ENCODE results near the gene ACOT2.
"Not testable (repeated sequence)": the region's sequence is repeated elsewhere in the genome, so short reads cannot be mapped to it uniquely, and the experiment has no call there.

The ACOT2 gene

DNA sequence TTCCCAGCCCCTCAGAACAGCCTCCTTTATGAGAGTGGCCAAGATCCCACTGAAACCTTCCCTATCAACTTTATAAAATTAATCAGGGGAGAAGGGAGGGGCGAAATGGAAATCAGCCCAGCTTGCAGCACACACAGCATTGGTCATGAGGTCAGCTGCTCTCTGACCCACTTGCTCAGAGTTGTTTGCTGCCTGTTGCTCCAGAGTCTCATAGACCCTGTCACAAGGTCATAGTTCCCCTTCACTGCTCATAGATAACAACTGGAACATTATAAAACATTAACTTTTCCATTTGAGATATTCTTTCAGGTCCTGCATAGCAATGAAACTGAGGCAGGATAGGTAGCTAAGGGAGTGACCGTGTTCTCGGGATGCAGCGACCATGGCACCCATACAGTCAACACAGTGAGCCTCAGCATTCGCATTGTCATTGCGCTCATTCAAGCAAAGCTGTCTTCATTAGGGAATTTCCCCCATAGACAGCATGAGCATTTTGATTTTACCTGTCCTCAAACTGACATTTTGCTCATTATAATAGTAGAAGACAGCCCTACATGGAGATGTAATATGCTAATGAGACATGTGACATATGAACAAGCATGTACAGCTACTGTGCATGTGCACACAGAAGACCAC is 19.0 kb upstream of the ACOT2 start:
- WGBS = 93% methylated on average over 3 of the region's 6 CpGs
- not testable (repeated sequence) for H3K9me3 ChIP-seq (ENCODE audit: insufficient read depth, low read depth, low read length); H3K4me3 ChIP-seq (ENCODE audit: low read length); H3K9ac ChIP-seq (ENCODE audit: low read depth, low read length); H3K27ac ChIP-seq (ENCODE audit: low read depth, low read length); H3K4me1 ChIP-seq (ENCODE audit: insufficient read depth, low read length); H3K36me3 ChIP-seq (ENCODE audit: insufficient read depth, low read length); H3K27me3 ChIP-seq (ENCODE audit: insufficient read depth, low read length)

DNA sequence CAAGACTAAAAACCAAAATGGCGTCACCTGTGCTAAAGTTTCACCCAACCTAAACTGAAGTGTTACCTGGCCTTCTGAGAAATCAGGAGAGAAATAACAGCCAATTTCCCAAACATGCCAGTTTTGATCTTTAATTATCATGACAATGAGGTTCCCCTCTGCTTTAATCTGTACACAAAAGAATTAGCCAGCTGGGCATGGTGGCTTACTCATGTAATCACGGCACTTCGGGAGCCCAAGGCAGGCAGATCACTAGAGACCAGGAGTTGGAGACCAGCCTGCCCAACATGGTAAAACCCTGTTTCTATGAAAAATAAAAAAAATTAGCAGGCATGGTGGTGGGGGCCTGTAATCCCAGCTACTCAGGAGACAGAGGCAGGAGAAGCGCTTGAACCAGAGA is 15.2 kb upstream of the ACOT2 start:
- Histone ChIP-seq H3K27me3 (ENCODE audit: insufficient read depth, low read length) (no peaks in the 10 kb centered on the region), H3K4me3 (ENCODE audit: low read length) (no peak overlapping the region), H3K36me3 (ENCODE audit: insufficient read depth, low read length) (no peaks in the 10 kb centered on the region), H3K9me3 (ENCODE audit: insufficient read depth, low read depth, low read length) (no peaks in the 10 kb centered on the region), H3K4me1 (ENCODE audit: insufficient read depth, low read length) (no peaks in the 10 kb centered on the region), H3K9ac (ENCODE audit: low read depth, low read length) (no peak overlapping the region), H3K27ac (ENCODE audit: low read depth, low read length) (no peak overlapping the region)
- 80% methylated on average over 4 of the region's 4 CpGs for WGBS

DNA sequence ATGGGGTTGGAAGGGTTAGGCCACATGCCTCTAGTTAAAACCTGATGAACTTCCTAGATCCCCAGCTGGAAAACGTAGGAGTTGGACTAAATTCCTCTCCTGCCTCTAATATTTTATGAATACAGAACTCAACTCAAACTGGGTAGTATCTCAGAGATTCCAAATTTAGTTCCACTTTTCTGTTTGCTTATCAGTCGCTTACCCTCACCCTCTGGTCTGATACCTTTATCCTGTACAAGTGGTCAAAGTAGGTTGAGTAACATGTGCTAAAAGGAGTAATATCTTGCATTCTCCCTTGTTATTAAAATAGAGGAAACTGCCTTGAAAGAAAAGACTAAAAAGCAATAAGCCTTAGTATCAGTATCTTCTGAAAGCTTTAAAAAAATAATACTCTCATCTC is 11.8 kb upstream of the ACOT2 start:
- H3K4me1 ChIP-seq (ENCODE audit: insufficient read depth, low read length); H3K9ac ChIP-seq (ENCODE audit: low read depth, low read length); H3K4me3 ChIP-seq (ENCODE audit: low read length); H3K9me3 ChIP-seq (ENCODE audit: insufficient read depth, low read depth, low read length); H3K27me3 ChIP-seq (ENCODE audit: insufficient read depth, low read length); H3K27ac ChIP-seq (ENCODE audit: low read depth, low read length); H3K36me3 ChIP-seq (ENCODE audit: insufficient read depth, low read length): not testable (repeated sequence)
- WGBS = 80% methylated on average over 1 of the region's 2 CpGs

DNA sequence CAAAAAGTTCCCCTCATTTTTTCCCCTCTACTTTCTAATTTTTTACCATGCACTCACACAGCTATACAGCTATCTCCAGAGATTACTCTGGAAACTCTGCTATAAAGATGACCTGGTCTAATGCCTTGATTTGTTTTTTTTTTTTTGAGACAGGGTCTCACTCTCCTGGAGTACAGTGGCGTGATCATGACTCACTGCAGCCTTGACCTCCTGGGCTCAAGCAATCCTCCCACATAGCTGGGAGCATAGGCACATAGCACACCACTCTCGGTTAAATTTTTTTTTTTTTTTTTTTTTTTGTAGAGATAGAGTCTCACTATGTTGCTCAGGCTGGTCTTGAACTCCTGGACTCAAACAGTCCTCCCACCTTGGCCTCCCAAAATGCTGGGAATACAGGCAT is 10.8 kb upstream of the ACOT2 start:
- H3K27me3 ChIP-seq (ENCODE audit: insufficient read depth, low read length); H3K36me3 ChIP-seq (ENCODE audit: insufficient read depth, low read length): not testable (repeated sequence)
- WGBS = no CpG with 5 or more reads among the region's 2 CpGs

DNA sequence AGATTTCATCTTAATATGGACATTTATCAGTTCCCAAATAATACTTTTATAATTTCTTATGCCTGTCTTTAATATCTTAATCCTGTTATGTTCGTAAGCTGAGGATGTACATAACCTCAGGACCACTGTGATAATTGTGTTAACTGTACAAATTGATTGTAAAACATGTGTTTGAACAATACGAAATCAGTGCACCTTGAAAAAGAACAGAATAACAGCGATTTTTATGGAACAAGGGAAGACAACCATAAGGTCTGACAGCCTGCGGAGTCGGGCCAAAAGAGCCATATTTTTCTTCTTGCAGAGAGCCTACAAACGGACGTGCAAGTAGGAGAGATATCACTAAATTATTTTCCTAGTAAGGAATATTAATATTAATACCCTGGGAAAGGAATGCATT is 6.8 kb upstream of the ACOT2 start:
- not testable (repeated sequence) for H3K36me3 ChIP-seq (ENCODE audit: insufficient read depth, low read length); H3K9ac ChIP-seq (ENCODE audit: low read depth, low read length); H3K4me3 ChIP-seq (ENCODE audit: low read length); H3K9me3 ChIP-seq (ENCODE audit: insufficient read depth, low read depth, low read length); H3K4me1 ChIP-seq (ENCODE audit: insufficient read depth, low read length); H3K27me3 ChIP-seq (ENCODE audit: insufficient read depth, low read length); H3K27ac ChIP-seq (ENCODE audit: low read depth, low read length)
- WGBS = 95% methylated on average over 7 of the region's 7 CpGs

More for the DNA sequence above, 10.8 kb upstream of the ACOT2 start:
- H3K9me3 ChIP-seq (ENCODE audit: insufficient read depth, low read depth, low read length); H3K27ac ChIP-seq (ENCODE audit: low read depth, low read length); H3K9ac ChIP-seq (ENCODE audit: low read depth, low read length); H3K4me1 ChIP-seq (ENCODE audit: insufficient read depth, low read length); H3K4me3 ChIP-seq (ENCODE audit: low read length): not testable (repeated sequence)

DNA sequence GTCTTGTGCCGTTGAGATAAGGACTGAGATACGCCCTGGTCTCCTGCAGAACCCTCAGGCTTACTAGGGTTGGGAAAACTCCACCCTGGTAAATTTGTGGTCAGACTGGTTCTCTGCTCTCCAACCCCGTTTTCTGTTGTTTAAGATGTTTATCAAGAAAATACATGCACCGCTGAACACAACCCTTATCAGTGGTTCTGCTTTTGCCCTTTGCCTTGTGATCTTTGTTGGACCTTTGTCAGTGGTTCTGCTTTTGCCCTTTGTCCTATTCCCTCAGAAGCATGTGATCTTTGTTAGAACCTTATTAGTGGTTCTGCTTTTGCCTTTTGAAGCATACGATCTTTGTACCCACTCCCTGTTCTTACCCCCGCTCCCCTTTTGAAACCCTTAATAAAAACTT is 6.3 kb upstream of the ACOT2 start:
- H3K27me3 ChIP-seq (ENCODE audit: insufficient read depth, low read length); H3K4me1 ChIP-seq (ENCODE audit: insufficient read depth, low read length); H3K36me3 ChIP-seq (ENCODE audit: insufficient read depth, low read length); H3K9me3 ChIP-seq (ENCODE audit: insufficient read depth, low read depth, low read length); H3K4me3 ChIP-seq (ENCODE audit: low read length); H3K27ac ChIP-seq (ENCODE audit: low read depth, low read length); H3K9ac ChIP-seq (ENCODE audit: low read depth, low read length): not testable (repeated sequence)
- 96% methylated on average over 6 of the region's 6 CpGs for WGBS

DNA sequence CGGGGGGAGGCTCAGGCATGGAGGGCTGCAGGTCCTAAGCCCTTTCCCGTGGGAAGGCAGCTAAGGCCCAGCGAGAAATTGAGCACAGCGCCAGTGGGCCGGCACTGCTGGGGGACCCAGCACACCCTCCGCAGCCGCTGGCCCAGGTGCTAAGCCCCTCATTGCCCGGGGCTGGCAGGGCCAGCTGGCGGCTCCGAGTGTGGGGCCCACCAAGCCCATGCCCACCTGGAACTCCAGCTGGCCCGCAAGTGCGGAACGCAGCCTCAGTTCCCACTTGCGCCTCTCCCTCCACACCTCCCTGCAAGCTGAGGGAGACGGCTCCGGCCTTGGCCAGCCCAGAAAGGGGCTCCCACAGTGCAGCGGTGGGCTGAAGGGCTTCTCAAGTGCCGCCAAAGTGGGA is 2.6 kb upstream of the ACOT2 start:
- not testable (repeated sequence) for H3K9me3 ChIP-seq (ENCODE audit: insufficient read depth, low read depth, low read length); H3K4me3 ChIP-seq (ENCODE audit: low read length); H3K9ac ChIP-seq (ENCODE audit: low read depth, low read length); H3K36me3 ChIP-seq (ENCODE audit: insufficient read depth, low read length); H3K4me1 ChIP-seq (ENCODE audit: insufficient read depth, low read length); H3K27ac ChIP-seq (ENCODE audit: low read depth, low read length)
- peaks cover 22% of the 10 kb centered on the region for H3K27me3 ChIP-seq (ENCODE audit: insufficient read depth, low read length)
- WGBS = 95% methylated on average over 18 of the region's 18 CpGs

DNA sequence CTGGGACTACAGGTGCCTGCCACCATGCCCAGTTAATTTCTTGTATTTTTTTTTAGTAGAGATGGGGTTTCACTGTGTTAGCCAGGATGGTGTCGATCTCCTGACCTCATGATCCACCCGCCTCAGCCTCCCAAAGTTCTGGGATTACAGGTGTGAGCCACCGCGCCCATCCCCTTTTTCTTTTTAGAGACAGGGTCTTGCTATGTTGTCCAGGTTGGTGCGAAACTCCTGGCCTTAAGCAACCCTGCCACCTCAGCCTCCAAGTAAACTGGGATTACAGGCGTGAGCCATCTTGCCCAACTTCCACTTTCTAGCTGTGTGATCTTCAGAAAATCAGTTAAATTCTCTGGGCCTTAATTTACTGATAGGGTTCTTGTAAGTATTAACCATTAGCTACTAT is 2.1 kb upstream of the ACOT2 start:
- H3K4me1 ChIP-seq (ENCODE audit: insufficient read depth, low read length); H3K36me3 ChIP-seq (ENCODE audit: insufficient read depth, low read length); H3K9ac ChIP-seq (ENCODE audit: low read depth, low read length); H3K9me3 ChIP-seq (ENCODE audit: insufficient read depth, low read depth, low read length); H3K27ac ChIP-seq (ENCODE audit: low read depth, low read length); H3K4me3 ChIP-seq (ENCODE audit: low read length): not testable (repeated sequence)
- WGBS = 93% methylated on average over 6 of the region's 6 CpGs
- H3K27me3 ChIP-seq (ENCODE audit: insufficient read depth, low read length) = peaks cover 22% of the 10 kb centered on the region

DNA sequence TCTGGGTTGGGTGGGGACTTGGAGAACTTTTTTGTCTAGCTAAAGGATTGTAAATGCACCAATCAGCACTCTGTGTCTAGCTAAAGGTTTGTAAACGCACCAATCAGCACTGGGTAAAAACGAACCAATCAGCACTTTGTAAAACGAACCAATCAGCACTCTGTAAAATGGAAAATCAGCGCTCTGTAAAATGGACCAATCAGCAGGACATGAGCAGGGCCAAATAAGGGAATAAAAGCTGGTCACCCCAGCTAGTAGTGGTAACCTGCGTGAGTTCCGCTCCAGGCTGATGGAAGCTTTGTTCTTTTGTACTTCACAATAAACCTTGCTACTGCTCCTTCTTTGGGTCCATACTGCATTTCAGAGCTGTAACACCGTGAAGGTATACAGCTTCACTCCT is 1.7 kb upstream of the ACOT2 start:
- peaks cover 5% of the 10 kb centered on the region; the same call in 1 of the 2 replicates for H3K4me1 ChIP-seq (ENCODE audit: insufficient read depth, low read length)
- H3K27ac ChIP-seq (ENCODE audit: low read depth, low read length) = no peak overlapping the region
- H3K4me3 ChIP-seq (ENCODE audit: low read length) = no peak overlapping the region
- peaks cover 22% of the 10 kb centered on the region for H3K27me3 ChIP-seq (ENCODE audit: insufficient read depth, low read length)
- H3K9ac ChIP-seq (ENCODE audit: low read depth, low read length) = no peak overlapping the region
- H3K36me3 ChIP-seq (ENCODE audit: insufficient read depth, low read length) = no peaks in the 10 kb centered on the region
- 95% methylated on average over 7 of the region's 7 CpGs for WGBS
- H3K9me3 ChIP-seq (ENCODE audit: insufficient read depth, low read depth, low read length) = peaks cover 1% of the 10 kb centered on the region; the same call in 1 of the 2 replicates

DNA sequence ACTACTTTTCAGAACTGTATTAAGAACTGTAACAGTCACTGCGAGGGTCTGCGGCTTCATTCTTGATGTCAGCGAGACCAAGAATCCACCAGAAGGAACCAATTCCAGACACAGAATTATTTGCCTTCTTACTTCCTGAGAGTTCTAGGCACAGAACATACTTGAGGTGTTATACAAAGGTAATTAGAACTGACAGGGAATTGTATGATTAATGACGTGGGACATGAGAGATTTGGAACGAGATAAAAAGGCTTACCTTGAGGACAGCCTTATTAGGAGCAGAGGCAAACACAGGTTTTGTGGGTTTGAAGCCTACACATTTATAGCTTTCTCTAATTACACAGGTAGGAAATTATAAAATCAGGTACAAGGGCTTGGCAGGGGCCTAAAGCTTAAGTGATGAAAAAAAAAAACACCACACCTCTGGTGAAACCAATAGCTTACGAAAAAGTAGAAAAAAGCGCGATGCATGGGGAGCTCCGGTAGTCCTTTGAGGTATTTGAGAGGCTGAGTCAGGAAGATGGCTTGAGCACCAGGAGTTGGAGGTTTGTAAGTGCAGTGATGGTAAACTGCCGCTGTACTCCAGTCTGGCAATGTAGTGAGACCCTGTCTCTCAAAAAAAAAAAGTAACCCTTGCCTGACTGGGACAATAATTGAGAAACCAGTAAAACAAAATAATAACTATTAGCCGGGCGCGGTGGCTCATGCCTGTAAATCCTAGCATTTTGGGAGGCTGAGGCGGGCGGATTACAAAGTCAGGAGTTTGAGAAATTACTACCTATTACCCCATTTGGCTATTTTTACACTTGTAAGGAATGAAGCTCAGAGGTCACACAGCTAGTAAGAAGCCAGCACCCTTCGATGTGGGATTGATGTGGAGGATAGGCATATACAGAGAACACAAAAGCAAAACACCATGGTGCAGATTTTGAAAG is 795 bp upstream of the ACOT2 start:
- Histone ChIP-seq H3K36me3 (ENCODE audit: insufficient read depth, low read length) (no peaks in the 10 kb centered on the region), H3K27me3 (ENCODE audit: insufficient read depth, low read length) (peaks cover 22% of the 10 kb centered on the region), H3K9ac (ENCODE audit: low read depth, low read length) (peak overlapping the region; percentile 84; the same call in 1 of the 2 replicates), H3K27ac (ENCODE audit: low read depth, low read length) (no peak overlapping the region), H3K4me1 (ENCODE audit: insufficient read depth, low read length) (peaks cover 5% of the 10 kb centered on the region; the same call in 1 of the 2 replicates), H3K9me3 (ENCODE audit: insufficient read depth, low read depth, low read length) (no peaks in the 10 kb centered on the region), H3K4me3 (ENCODE audit: low read length) (peak overlapping the region; percentile 49)
- 89% methylated on average over 15 of the region's 16 CpGs for WGBS

DNA sequence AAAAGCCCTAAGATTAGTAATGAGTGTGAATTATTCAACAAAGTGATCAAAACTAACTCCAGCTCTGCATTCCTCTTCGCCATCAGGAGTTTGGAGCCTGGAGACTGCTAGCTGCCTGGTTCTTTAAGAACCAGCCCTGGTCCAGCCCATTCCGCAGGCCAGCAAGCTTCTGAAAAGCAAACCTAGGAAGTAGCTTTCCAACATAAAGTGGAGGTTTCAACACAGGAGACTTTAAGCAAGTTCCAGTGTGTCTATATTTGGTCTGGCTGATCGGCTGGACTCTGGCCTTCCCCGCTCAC is 178 bp upstream of the ACOT2 start:
- H3K27ac ChIP-seq (ENCODE audit: low read depth, low read length); H3K9me3 ChIP-seq (ENCODE audit: insufficient read depth, low read depth, low read length); H3K36me3 ChIP-seq (ENCODE audit: insufficient read depth, low read length); H3K4me1 ChIP-seq (ENCODE audit: insufficient read depth, low read length): not testable (repeated sequence)
- 26% methylated on average over 4 of the region's 4 CpGs for WGBS
- Histone ChIP-seq H3K9ac (ENCODE audit: low read depth, low read length) (peak overlapping the region; percentile 84), H3K4me3 (ENCODE audit: low read length) (peak overlapping the region; percentile 49), H3K27me3 (ENCODE audit: insufficient read depth, low read length) (peaks cover 22% of the 10 kb centered on the region)

Measured in HUES64 (cell line).